Right atrium auricular region (tissue), 2 donors: ENCODE measurements around the gene CIDEB. TPM values are rescaled to one million over a fixed set of nuclear protein-coding genes. Genes with fewer than 3 reads are reported as not detected.

Source experiments
- DNase-seq: peaks from one replicate; pipeline ENCODE4 v3.0.0-alpha.2; 2019; ENCODE audit warnings: low spot score
- H3K27ac ChIP-seq, 2 donors: fragments of 200-600 bp; sonication (generic); 1 replicate in 1 of 2; 2 replicates in 1 of 2; pipeline ENCODE4 v1.5.1; 2016 to 2019
- H3K27me3 ChIP-seq, 2 donors: fragments of 200-600 bp; sonication (generic); one replicate each; pipeline versions ENCODE4 v1.5.1 to v1.6.0; 2017 to 2019
- H3K36me3 ChIP-seq: fragments of 200-600 bp; sonication (generic); one replicate; pipeline ENCODE4 v1.5.1; 2016
- H3K4me1 ChIP-seq, 2 donors: fragments of 200-600 bp; sonication (generic); one replicate each; pipeline versions ENCODE4 v1.5.1 to v1.6.0; 2017 to 2019
- H3K4me3 ChIP-seq, 2 donors: fragments of 200-600 bp; sonication (generic); 1 replicate in 1 of 2; 2 replicates in 1 of 2; pipeline ENCODE4 v1.5.1; 2017 to 2019; ENCODE audit warnings: mild to moderate bottlenecking in 1 of 2, moderate library complexity in 1 of 2
- H3K9me3 ChIP-seq, 2 donors: fragments of 200-600 bp; sonication (generic); one replicate each; pipeline ENCODE4 v1.5.1; 2019
- total RNA-seq, 2 donors: library from RNA; depleted of rRNA; stranded (reverse); fragments of >200 nt; gene quantifications; one replicate each; pipeline ENCODE4 v1.1.0, GENCODE V29; 2016
- TF ChIP-seq, protein P1 (sequence below), 2 donors: fragments of 200-600 bp; sonication (generic); IDR thresholded peaks; one replicate each; pipeline ENCODE4 v1.5.1; 2019; ENCODE audit warnings: antibody characterized with exemption in 2 of 2

Gene CIDEB
- total RNA-seq, 2 donors from 2014 or later, result 2.0 to 6.6 TPM

- peaks cover 3% of the 10 kb centered on the region for H3K36me3 ChIP-seq
- DNase-seq, result no peak
- peak overlapping the region in 1 of 2 donors; percentile 64 for H3K4me3 ChIP-seq
- H3K9me3 ChIP-seq, result no peaks in the 10 kb centered on the region
- H3K27ac ChIP-seq, result peak overlapping the region; percentile 75 to 86
- H3K27me3 ChIP-seq, result no peaks in the 10 kb centered on the region
- TF ChIP-seq, protein P1, sequence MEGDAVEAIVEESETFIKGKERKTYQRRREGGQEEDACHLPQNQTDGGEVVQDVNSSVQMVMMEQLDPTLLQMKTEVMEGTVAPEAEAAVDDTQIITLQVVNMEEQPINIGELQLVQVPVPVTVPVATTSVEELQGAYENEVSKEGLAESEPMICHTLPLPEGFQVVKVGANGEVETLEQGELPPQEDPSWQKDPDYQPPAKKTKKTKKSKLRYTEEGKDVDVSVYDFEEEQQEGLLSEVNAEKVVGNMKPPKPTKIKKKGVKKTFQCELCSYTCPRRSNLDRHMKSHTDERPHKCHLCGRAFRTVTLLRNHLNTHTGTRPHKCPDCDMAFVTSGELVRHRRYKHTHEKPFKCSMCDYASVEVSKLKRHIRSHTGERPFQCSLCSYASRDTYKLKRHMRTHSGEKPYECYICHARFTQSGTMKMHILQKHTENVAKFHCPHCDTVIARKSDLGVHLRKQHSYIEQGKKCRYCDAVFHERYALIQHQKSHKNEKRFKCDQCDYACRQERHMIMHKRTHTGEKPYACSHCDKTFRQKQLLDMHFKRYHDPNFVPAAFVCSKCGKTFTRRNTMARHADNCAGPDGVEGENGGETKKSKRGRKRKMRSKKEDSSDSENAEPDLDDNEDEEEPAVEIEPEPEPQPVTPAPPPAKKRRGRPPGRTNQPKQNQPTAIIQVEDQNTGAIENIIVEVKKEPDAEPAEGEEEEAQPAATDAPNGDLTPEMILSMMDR (IDR thresholded peaks at IDR 0.05), result no peak
- peaks cover 0 to 75% of the 10 kb centered on the region in 2 donors for H3K4me1 ChIP-seq
These were observed 4.2 kb upstream of the CIDEB start for GRCh38 chr14:24311837-24312615.

- H3K27me3 ChIP-seq, result no peaks in the 10 kb centered on the region
- peak within 1 kb of the TSS; percentile 37 to 64 for H3K4me3 ChIP-seq
- H3K9me3 ChIP-seq, result no peaks in the 10 kb centered on the region
- TF ChIP-seq, protein P1 (IDR thresholded peaks at IDR 0.05), result peak; percentile 23 to 68
- peaks cover 0 to 64% of the 10 kb centered on the region in 2 donors for H3K4me1 ChIP-seq
- H3K36me3 ChIP-seq, result peaks cover 14% of the 10 kb centered on the region
- no peak for DNase-seq
- peak within 1 kb of the TSS; percentile 75 to 86 for H3K27ac ChIP-seq
These were observed 3.1 kb upstream of the CIDEB start, which contains the start of gene LTB4R for GRCh38 chr14:24310646-24311604. LTB4R (plus strand) TSS chr14:24311502; CDS start chr14:24315652, 4,150 bp downstream.

DNA sequence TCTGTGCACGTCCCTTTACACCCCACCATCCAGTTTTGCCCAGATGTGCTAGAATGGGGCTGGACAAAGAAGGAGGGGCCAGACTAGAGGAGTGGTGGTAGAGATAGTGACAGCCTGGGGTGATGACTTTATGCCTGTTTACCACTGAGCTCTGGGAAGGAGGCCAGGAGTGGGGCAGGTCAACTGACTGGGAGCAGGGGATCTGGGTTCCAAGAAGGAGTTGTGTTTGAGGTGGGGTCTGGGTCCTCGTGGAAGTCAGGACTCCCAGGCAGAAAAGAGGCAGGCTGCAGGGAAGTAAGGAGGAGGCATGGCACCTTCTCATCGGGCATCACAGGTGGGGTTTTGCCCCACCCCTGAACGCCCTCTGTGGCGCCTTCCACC is 2.5 kb upstream of the CIDEB start:
- peaks cover 0 to 57% of the 10 kb centered on the region in 2 donors for H3K4me1 ChIP-seq

DNA sequence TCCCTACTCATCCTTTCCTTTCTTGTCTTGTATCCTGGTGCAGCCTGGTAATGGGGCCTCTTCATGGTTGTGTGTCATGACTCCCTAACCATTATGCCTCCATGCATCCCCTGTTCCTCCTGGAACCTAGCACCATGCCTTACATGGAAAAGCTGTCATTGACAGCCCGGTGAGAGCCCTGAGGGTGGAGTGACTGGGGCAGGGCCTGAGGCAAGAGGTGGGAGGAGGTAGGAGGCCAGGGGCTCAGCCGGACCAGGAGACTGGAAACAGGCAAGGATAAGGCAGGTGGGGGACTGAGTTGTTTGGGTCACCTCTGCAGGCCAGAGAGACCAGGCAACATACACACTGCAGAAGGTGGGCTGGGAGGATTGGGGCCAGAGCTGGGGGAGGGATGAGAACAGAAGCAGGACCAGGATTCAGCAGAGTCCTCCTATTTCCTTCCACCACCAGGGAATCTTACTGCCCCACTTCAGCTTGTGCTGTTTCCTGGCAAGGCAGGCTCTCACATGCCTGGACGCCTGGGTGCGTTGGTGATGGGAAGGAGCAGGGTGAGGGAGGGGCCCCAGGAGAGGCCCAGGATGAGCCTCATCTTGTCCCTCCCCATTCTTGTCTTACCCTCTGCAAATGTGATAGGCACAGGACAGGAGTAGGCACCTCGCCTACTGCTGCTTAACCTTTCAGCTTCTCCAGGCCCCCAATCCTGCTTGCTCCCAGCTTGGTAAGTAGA is 1.9 kb upstream of the CIDEB start, which contains the start of gene LTB4R2:
Gene LTB4R2 (plus strand): TSS at position 603 of the 727 bp plus-strand sequence. CDS start 525 bp downstream, outside the sequence.
- DNase-seq, result no peak
- TF ChIP-seq, protein P1 (IDR thresholded peaks at IDR 0.05), result no peak
- H3K4me1 ChIP-seq, result peaks cover 0 to 52% of the 10 kb centered on the region in 2 donors

More for the DNA sequence above, 2.5 kb upstream of the CIDEB start:
- TF ChIP-seq, protein P1 (IDR thresholded peaks at IDR 0.05), result no peak
- H3K27ac ChIP-seq, result peak overlapping the region; percentile 75 to 86
- no peaks in the 10 kb centered on the region for H3K27me3 ChIP-seq
- DNase-seq, result no peak
- H3K9me3 ChIP-seq, result no peaks in the 10 kb centered on the region
- H3K4me3 ChIP-seq, result peak overlapping the region; percentile 37 to 64
- H3K36me3 ChIP-seq, result peaks cover 21% of the 10 kb centered on the region

More for the DNA sequence above, 1.9 kb upstream of the CIDEB start, which contains the start of gene LTB4R2:
- peak within 1 kb of the TSS; percentile 37 to 64 for H3K4me3 ChIP-seq
- H3K27me3 ChIP-seq, result no peaks in the 10 kb centered on the region
- peaks cover 27% of the 10 kb centered on the region for H3K36me3 ChIP-seq
- no peaks in the 10 kb centered on the region for H3K9me3 ChIP-seq
- H3K27ac ChIP-seq, result peak within 1 kb of the TSS; percentile 75 to 86
